WTC11 (cell line): ENCODE data around the gene ACOT9. TPM values are rescaled to one million over a fixed set of nuclear protein-coding genes. Genes with fewer than 3 reads are reported as not detected.

Experiments
- ATAC-seq: fragments of 200-7000 bp; cut with Tn5 transposase; 2 replicates; pipeline ENCODE4 v1.10.0; 2021; ENCODE audit warnings: mild to moderate bottlenecking, moderate library complexity
- CTCF ChIA-PET: fragments of 300-600 bp; sonication (Branson Sonifier 250); formaldehyde crosslinking; loops from one replicate; lab custom pipeline; 2021; ENCODE audit warnings: antibody characterized with exemption; lab: Charles Lee
- POLR2A ChIA-PET: fragments of 350-600 bp; sonication (Branson Sonifier 250); formaldehyde crosslinking; loops from one replicate; lab custom pipeline; 2021; ENCODE audit warnings: antibody characterized with exemption; lab: Charles Lee
- DNase-seq: peaks from one replicate; pipeline ENCODE4 v3.0.0; 2021; ENCODE audit warnings: low spot score
- H3K27ac Mint-ChIP-seq: 2 replicates; pipeline ENCODE4 v1.8.0; 2021; ENCODE audit warnings: mixed read lengths
- H3K27me3 Mint-ChIP-seq: 2 replicates; pipeline ENCODE4 v1.8.0; 2021; ENCODE audit warnings: low read depth, mild to moderate bottlenecking, moderate library complexity, mixed read lengths
- H3K36me3 Mint-ChIP-seq: 2 replicates; pipeline ENCODE4 v1.8.0; 2021; ENCODE audit warnings: mixed read lengths
- H3K4me1 Mint-ChIP-seq: 2 replicates; pipeline ENCODE4 v1.8.0; 2022; ENCODE audit warnings: mixed read lengths
- H3K4me3 Mint-ChIP-seq: 2 replicates; pipeline ENCODE4 v1.8.0; 2021; ENCODE audit warnings: mild to moderate bottlenecking, moderate library complexity, mixed read lengths
- H3K9me3 Mint-ChIP-seq: 2 replicates; pipeline ENCODE4 v1.8.0; 2021; ENCODE audit warnings: mixed read lengths
- CBFB ChIP-seq: sonication (generic); formaldehyde crosslinking; IDR thresholded peaks from 2 replicates; pipeline ENCODE4 v1.8.1; 2022; ENCODE audit warnings: mild to moderate bottlenecking, low read depth, missing genetic modification reagents
- FOXJ3 ChIP-seq: sonication (generic); formaldehyde crosslinking; IDR thresholded peaks from 2 replicates; pipeline ENCODE4 v1.9.0; 2021; ENCODE audit warnings: missing genetic modification reagents, mild to moderate bottlenecking, borderline replicate concordance
- FOXP1 ChIP-seq: sonication (generic); formaldehyde crosslinking; IDR thresholded peaks from 2 replicates; pipeline ENCODE4 v1.8.0; 2022; ENCODE audit warnings: missing genetic modification reagents, mild to moderate bottlenecking, moderate library complexity, borderline replicate concordance
- GRHL2 ChIP-seq: fragments of 250-450 bp; sonication (Bioruptor Pico); IDR thresholded peaks from 2 replicates; pipeline ENCODE4 v1.8.0; 2022; ENCODE audit warnings: mild to moderate bottlenecking, moderate library complexity; ENCODE audit not compliant: insufficient replicate concordance, severe bottlenecking
- GTF2I ChIP-seq: fragments of 250-450 bp; sonication (Bioruptor Pico); conservative IDR thresholded peaks from 2 replicates; pipeline ENCODE4 v1.4.0; 2021; ENCODE audit warnings: mild to moderate bottlenecking
- JAZF1 ChIP-seq: fragments of 250-450 bp; sonication (Bioruptor Pico); IDR thresholded peaks from 2 replicates; pipeline ENCODE4 v1.9.0; 2021; ENCODE audit warnings: moderate library complexity, mild to moderate bottlenecking, inconsistent platforms
- MXD4 ChIP-seq: fragments of 250-450 bp; sonication (Bioruptor Pico); IDR thresholded peaks from 2 replicates; pipeline ENCODE4 v1.8.0; 2021; ENCODE audit warnings: mild to moderate bottlenecking, moderate library complexity, borderline replicate concordance
- MYBL2 ChIP-seq: sonication (generic); formaldehyde crosslinking; IDR thresholded peaks from 2 replicates; pipeline ENCODE4 v1.8.1; 2023; ENCODE audit warnings: mild to moderate bottlenecking, moderate library complexity, missing genetic modification reagents
- NFE2L1 ChIP-seq: sonication (generic); formaldehyde crosslinking; IDR thresholded peaks from 2 replicates; pipeline ENCODE4 v1.8.1; 2023; ENCODE audit warnings: missing genetic modification reagents
- NR3C1 ChIP-seq: sonication (generic); formaldehyde crosslinking; conservative IDR thresholded peaks from 2 replicates; pipeline ENCODE4 v1.8.1; 2023; ENCODE audit warnings: low read depth, mild to moderate bottlenecking, missing genetic modification reagents
- SOX15 ChIP-seq: fragments of 250-450 bp; sonication (Bioruptor Pico); IDR thresholded peaks from 2 replicates; pipeline ENCODE4 v1.9.0; 2021; ENCODE audit warnings: mild to moderate bottlenecking
- STAT6 ChIP-seq: sonication (generic); formaldehyde crosslinking; conservative IDR thresholded peaks from 2 replicates; pipeline ENCODE4 v1.8.1; 2023; ENCODE audit warnings: mild to moderate bottlenecking, low read depth, missing genetic modification reagents, moderate library complexity
- ZNF121 ChIP-seq: sonication (generic); formaldehyde crosslinking; IDR thresholded peaks from 2 replicates; pipeline ENCODE4 v1.8.0; 2023; ENCODE audit warnings: missing genetic modification reagents
- ZNF138 ChIP-seq: sonication (generic); formaldehyde crosslinking; conservative IDR thresholded peaks from 2 replicates; pipeline ENCODE4 v1.8.1; 2022; ENCODE audit warnings: mild to moderate bottlenecking, moderate library complexity, missing genetic modification reagents
- total RNA-seq: library from RNA; stranded (reverse); gene quantifications from 3 replicates; pipeline ENCODE4 v1.2.3, GENCODE V29; 2021
- TF ChIP-seq, protein P1 (sequence below): sonication (generic); formaldehyde crosslinking; IDR thresholded peaks from 2 replicates; pipeline ENCODE4 v1.8.1; 2023; ENCODE audit warnings: mild to moderate bottlenecking, missing genetic modification reagents, moderate library complexity
- TF ChIP-seq, protein P2 (sequence below): sonication (generic); formaldehyde crosslinking; IDR thresholded peaks from 2 replicates; pipeline ENCODE4 v1.8.0; 2023; ENCODE audit warnings: mild to moderate bottlenecking, missing genetic modification reagents
- TF ChIP-seq, protein P3 (sequence below): fragments of 250-450 bp; sonication (Bioruptor Pico); IDR thresholded peaks from 2 replicates; pipeline ENCODE4 v1.9.0; 2021; ENCODE audit warnings: moderate library complexity, mild to moderate bottlenecking, inconsistent platforms, borderline replicate concordance
- TF ChIP-seq, protein P4 (sequence below): sonication (generic); formaldehyde crosslinking; IDR thresholded peaks from 2 replicates; pipeline ENCODE4 v1.8.1; 2023; ENCODE audit warnings: mild to moderate bottlenecking, moderate library complexity, missing genetic modification reagents
- TF ChIP-seq, protein P5 (sequence below): fragments of 250-450 bp; sonication (Bioruptor Pico); IDR thresholded peaks from 2 replicates; pipeline ENCODE4 v1.9.0; 2021; ENCODE audit warnings: mild to moderate bottlenecking, borderline replicate concordance

Gene ACOT9
- total RNA-seq, 1 experiment from 2014 or later = 29.3 TPM

GRCh38 chrX:23656684-23657083 is 86.4 kb downstream of the ACOT9 start:
- peaks cover 21% of the 10 kb centered on the region for H3K36me3 Mint-ChIP-seq
- POLR2A ChIA-PET = no interaction called here
- peaks cover 32% of the 10 kb centered on the region for H3K4me1 Mint-ChIP-seq
- CTCF ChIA-PET = no interaction called here
- DNase-seq (no peak), ATAC-seq (no peak)
- H3K4me3 Mint-ChIP-seq = no peak overlapping the region
- H3K9me3 Mint-ChIP-seq = no peaks in the 10 kb centered on the region
- no peak overlapping the region; the same call in 1 of the 2 replicates for H3K27ac Mint-ChIP-seq
- no peaks in the 10 kb centered on the region for H3K27me3 Mint-ChIP-seq
- no peak for TF ChIP-seq ZNF138 (CRISPR knock-in tag)
- no peak for TF ChIP-seq JAZF1 (CRISPR knock-in tag)
- no peak for TF ChIP-seq GRHL2 (CRISPR knock-in tag)
- TF ChIP-seq, protein P1, sequence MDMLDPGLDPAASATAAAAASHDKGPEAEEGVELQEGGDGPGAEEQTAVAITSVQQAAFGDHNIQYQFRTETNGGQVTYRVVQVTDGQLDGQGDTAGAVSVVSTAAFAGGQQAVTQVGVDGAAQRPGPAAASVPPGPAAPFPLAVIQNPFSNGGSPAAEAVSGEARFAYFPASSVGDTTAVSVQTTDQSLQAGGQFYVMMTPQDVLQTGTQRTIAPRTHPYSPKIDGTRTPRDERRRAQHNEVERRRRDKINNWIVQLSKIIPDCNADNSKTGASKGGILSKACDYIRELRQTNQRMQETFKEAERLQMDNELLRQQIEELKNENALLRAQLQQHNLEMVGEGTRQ (CRISPR knock-in tag) = no peak
- TF ChIP-seq STAT6 (CRISPR knock-in tag) = no peak
- TF ChIP-seq, protein P2, sequence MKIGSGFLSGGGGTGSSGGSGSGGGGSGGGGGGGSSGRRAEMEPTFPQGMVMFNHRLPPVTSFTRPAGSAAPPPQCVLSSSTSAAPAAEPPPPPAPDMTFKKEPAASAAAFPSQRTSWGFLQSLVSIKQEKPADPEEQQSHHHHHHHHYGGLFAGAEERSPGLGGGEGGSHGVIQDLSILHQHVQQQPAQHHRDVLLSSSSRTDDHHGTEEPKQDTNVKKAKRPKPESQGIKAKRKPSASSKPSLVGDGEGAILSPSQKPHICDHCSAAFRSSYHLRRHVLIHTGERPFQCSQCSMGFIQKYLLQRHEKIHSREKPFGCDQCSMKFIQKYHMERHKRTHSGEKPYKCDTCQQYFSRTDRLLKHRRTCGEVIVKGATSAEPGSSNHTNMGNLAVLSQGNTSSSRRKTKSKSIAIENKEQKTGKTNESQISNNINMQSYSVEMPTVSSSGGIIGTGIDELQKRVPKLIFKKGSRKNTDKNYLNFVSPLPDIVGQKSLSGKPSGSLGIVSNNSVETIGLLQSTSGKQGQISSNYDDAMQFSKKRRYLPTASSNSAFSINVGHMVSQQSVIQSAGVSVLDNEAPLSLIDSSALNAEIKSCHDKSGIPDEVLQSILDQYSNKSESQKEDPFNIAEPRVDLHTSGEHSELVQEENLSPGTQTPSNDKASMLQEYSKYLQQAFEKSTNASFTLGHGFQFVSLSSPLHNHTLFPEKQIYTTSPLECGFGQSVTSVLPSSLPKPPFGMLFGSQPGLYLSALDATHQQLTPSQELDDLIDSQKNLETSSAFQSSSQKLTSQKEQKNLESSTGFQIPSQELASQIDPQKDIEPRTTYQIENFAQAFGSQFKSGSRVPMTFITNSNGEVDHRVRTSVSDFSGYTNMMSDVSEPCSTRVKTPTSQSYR = no peak
- no peak for TF ChIP-seq FOXJ3 (CRISPR knock-in tag)
- TF ChIP-seq, protein P3, sequence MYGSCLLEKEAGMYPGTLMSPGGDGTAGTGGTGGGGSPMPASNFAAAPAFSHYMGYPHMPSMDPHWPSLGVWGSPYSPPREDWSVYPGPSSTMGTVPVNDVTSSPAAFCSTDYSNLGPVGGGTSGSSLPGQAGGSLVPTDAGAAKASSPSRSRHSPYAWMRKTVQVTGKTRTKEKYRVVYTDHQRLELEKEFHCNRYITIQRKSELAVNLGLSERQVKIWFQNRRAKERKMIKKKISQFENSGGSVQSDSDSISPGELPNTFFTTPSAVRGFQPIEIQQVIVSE (CRISPR knock-in tag) = no peak
- no peak for TF ChIP-seq NR3C1 (CRISPR knock-in tag)
- no peak for TF ChIP-seq MYBL2 (CRISPR knock-in tag)
- TF ChIP-seq, protein P4, sequence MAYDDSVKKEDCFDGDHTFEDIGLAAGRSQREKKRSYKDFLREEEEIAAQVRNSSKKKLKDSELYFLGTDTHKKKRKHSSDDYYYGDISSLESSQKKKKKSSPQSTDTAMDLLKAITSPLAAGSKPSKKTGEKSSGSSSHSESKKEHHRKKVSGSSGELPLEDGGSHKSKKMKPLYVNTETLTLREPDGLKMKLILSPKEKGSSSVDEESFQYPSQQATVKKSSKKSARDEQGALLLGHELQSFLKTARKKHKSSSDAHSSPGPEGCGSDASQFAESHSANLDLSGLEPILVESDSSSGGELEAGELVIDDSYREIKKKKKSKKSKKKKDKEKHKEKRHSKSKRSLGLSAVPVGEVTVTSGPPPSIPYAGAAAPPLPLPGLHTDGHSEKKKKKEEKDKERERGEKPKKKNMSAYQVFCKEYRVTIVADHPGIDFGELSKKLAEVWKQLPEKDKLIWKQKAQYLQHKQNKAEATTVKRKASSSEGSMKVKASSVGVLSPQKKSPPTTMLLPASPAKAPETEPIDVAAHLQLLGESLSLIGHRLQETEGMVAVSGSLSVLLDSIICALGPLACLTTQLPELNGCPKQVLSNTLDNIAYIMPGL (CRISPR knock-in tag) = no peak
- no peak for TF ChIP-seq FOXP1 (CRISPR knock-in tag)
- no peak for TF ChIP-seq ZNF121 (CRISPR knock-in tag)
- TF ChIP-seq, protein P5, sequence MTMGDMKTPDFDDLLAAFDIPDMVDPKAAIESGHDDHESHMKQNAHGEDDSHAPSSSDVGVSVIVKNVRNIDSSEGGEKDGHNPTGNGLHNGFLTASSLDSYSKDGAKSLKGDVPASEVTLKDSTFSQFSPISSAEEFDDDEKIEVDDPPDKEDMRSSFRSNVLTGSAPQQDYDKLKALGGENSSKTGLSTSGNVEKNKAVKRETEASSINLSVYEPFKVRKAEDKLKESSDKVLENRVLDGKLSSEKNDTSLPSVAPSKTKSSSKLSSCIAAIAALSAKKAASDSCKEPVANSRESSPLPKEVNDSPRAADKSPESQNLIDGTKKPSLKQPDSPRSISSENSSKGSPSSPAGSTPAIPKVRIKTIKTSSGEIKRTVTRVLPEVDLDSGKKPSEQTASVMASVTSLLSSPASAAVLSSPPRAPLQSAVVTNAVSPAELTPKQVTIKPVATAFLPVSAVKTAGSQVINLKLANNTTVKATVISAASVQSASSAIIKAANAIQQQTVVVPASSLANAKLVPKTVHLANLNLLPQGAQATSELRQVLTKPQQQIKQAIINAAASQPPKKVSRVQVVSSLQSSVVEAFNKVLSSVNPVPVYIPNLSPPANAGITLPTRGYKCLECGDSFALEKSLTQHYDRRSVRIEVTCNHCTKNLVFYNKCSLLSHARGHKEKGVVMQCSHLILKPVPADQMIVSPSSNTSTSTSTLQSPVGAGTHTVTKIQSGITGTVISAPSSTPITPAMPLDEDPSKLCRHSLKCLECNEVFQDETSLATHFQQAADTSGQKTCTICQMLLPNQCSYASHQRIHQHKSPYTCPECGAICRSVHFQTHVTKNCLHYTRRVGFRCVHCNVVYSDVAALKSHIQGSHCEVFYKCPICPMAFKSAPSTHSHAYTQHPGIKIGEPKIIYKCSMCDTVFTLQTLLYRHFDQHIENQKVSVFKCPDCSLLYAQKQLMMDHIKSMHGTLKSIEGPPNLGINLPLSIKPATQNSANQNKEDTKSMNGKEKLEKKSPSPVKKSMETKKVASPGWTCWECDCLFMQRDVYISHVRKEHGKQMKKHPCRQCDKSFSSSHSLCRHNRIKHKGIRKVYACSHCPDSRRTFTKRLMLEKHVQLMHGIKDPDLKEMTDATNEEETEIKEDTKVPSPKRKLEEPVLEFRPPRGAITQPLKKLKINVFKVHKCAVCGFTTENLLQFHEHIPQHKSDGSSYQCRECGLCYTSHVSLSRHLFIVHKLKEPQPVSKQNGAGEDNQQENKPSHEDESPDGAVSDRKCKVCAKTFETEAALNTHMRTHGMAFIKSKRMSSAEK (CRISPR knock-in tag) = no peak
- no peak for TF ChIP-seq NFE2L1 (CRISPR knock-in tag)
- no peak for TF ChIP-seq GTF2I (CRISPR knock-in tag)
- TF ChIP-seq CBFB (CRISPR knock-in tag) = no peak
- TF ChIP-seq SOX15 (CRISPR knock-in tag) = no peak
- TF ChIP-seq MXD4 (CRISPR knock-in tag) = no peak
- TF ChIP-seq, all 79 proteins: peak for 0
